HepG2 (cell line): Measurements from ENCODE around the gene RABL2B.

ENCODE experiments used
- BRCA1 ChIP-seq: sonication (generic); formaldehyde crosslinking; IDR thresholded peaks from 2 replicates; pipeline ENCODE4 v1.4.0; 2020; ENCODE audit warnings: missing genetic modification reagents
- CTCF ChIP-seq: sonication (generic); formaldehyde crosslinking; IDR thresholded peaks from 2 replicates; pipeline ENCODE4 v1.5.0; 2020; ENCODE audit warnings: mild to moderate bottlenecking, missing genetic modification reagents, moderate library complexity
- HNF4G ChIP-seq, 2 experiments: sonication (generic) in 1 of 2; formaldehyde crosslinking in 1 of 2; IDR thresholded peaks; 2 replicates each; pipeline versions ENCODE4 v1.4.0 to v1.6.1; 2011 to 2020; ENCODE audit warnings: borderline replicate concordance in 2 of 2, low read depth in 2 of 2, mild to moderate bottlenecking in 2 of 2, low read length in 1 of 2, missing genetic modification reagents in 1 of 2, moderate library complexity in 1 of 2
- NBN ChIP-seq: fragments of 450-650 bp; conservative IDR thresholded peaks from 2 replicates; pipeline ENCODE4 v1.6.1; 2017
- NR2F6 ChIP-seq, 2 experiments: IDR thresholded peaks; 2 replicates each; pipeline ENCODE4 v1.6.1; 2016; ENCODE audit warnings: antibody characterized with exemption in 1 of 2, mild to moderate bottlenecking in 1 of 2
- PHF8 ChIP-seq: sonication (generic); formaldehyde crosslinking; IDR thresholded peaks from 2 replicates; pipeline ENCODE4 v1.5.0; 2020; ENCODE audit warnings: missing genetic modification reagents
- SP1 ChIP-seq, 2 experiments: fragments of 450-650 bp in 1 of 2; sonication (generic) in 1 of 2; formaldehyde crosslinking in 1 of 2; IDR thresholded peaks; 2 replicates each; pipeline versions ENCODE4 v1.4.0 to v1.6.1; 2016 to 2020; ENCODE audit warnings: missing genetic modification reagents in 1 of 2
- TEAD2 ChIP-seq: sonication (generic); formaldehyde crosslinking; IDR thresholded peaks from 2 replicates; pipeline ENCODE4 v1.9.0; 2021; ENCODE audit warnings: missing genetic modification reagents
- ZBTB1 ChIP-seq: sonication (generic); formaldehyde crosslinking; IDR thresholded peaks from 2 replicates; pipeline ENCODE4 v1.4.0; 2020; ENCODE audit warnings: missing genetic modification reagents, borderline replicate concordance
- ZNF333 ChIP-seq: sonication (generic); formaldehyde crosslinking; IDR thresholded peaks from 2 replicates; pipeline ENCODE4 v1.4.0; 2020; ENCODE audit warnings: mild to moderate bottlenecking, missing genetic modification reagents, borderline replicate concordance
- ZNF577 ChIP-seq: sonication (generic); formaldehyde crosslinking; IDR thresholded peaks from 2 replicates; pipeline ENCODE4 v1.4.0; 2020; ENCODE audit warnings: mild to moderate bottlenecking, low read depth, missing genetic modification reagents, borderline replicate concordance

GRCh38 chr22:50735739-50736030 is 47.8 kb downstream of the RABL2B start:
- TF ChIP-seq SP1 (IDR thresholded peaks at IDR 0.05) (no peak), SP1 (CRISPR knock-in tag; IDR thresholded peaks at IDR 0.05) (no peak), NBN (no peak), PHF8 (no peak), NR2F6 (IDR thresholded peaks at IDR 0.05) (no peak), NR2F6 (CRISPR knock-in tag; IDR thresholded peaks at IDR 0.05) (no peak), CTCF (CRISPR knock-in tag) (no peak), ZBTB1 (CRISPR knock-in tag) (no peak), ZNF577 (CRISPR knock-in tag) (no peak), BRCA1 (CRISPR knock-in tag) (no peak), ZNF333 (CRISPR knock-in tag) (no peak), TEAD2 (CRISPR knock-in tag) (no peak), HNF4G (IDR thresholded peaks at IDR 0.05; ENCODE audit: borderline replicate concordance, low read depth, low read length) (no peak), HNF4G (CRISPR knock-in tag; IDR thresholded peaks at IDR 0.05; ENCODE audit: borderline replicate concordance, low read depth) (no peak)
